GM23248 (cell line): ENCODE results near the gene PROC.

Experiments used
- EZH2 ChIP-seq: fragments of 200-600 bp; sonication (generic); IDR thresholded peaks from 2 replicates; pipeline ENCODE4 v1.6.1; 2018; ENCODE audit warnings: antibody characterized with exemption, mild to moderate bottlenecking; ENCODE audit not compliant: insufficient read depth, poor library complexity, severe bottlenecking
- EZH2phosphoT487 ChIP-seq: fragments of 200-600 bp; sonication (generic); IDR thresholded peaks from 2 replicates; pipeline ENCODE4 v1.6.1; 2018; ENCODE audit warnings: antibody characterized with exemption, moderate library complexity, mild to moderate bottlenecking, low read depth; ENCODE audit not compliant: insufficient read depth

GRCh38 chr2:127420039-127420864 lies 2.0 kb downstream of the PROC start:
- TF ChIP-seq EZH2 (no peak), EZH2phosphoT487 (no peak)
